Skin epidermis (tissue), 12 donors: ENCODE data around the gene ATP8B4.
A peak's percentile ranks its signal among the peaks of the same experiment; 100 is the strongest.

Experiments used
- H3K27ac ChIP-seq, 21 experiments: fragments of 200-600 bp; sonication (generic) in 11 of 21; one replicate each; pipeline ENCODE4 v1.5.0; 2020; ENCODE audit warnings: mild to moderate bottlenecking in 3 of 21, inconsistent platforms in 2 of 21, moderate library complexity in 2 of 21
- H3K4me3 ChIP-seq, 7 experiments: fragments of 200-600 bp; sonication (generic) in 2 of 7; one replicate each; pipeline ENCODE4 v1.5.0; 2020; ENCODE audit warnings: inconsistent platforms in 2 of 7, mild to moderate bottlenecking in 2 of 7, moderate library complexity in 1 of 7

ATP8B4 gene

GRCh38 chr15:50044406-50044805 is 74.6 kb downstream of the ATP8B4 start:
- Histone ChIP-seq H3K4me3 (no peak overlapping the region), H3K27ac (no peak overlapping the region)

- Histone ChIP-seq H3K4me3 (no peak overlapping the region), H3K27ac (no peak overlapping the region)
These were observed 76.3 kb downstream of the ATP8B4 start for GRCh38 chr15:50042775-50043174.

- Histone ChIP-seq H3K4me3 (no peak overlapping the region), H3K27ac (peak overlapping the region in 1 of 21 experiments; percentile 17)
These were observed 88.6 kb downstream of the ATP8B4 start for GRCh38 chr15:50030456-50030855.

- Histone ChIP-seq H3K27ac (no peak overlapping the region), H3K4me3 (no peak overlapping the region)
These were observed 90.7 kb downstream of the ATP8B4 start for GRCh38 chr15:50028326-50028725.

DNA sequence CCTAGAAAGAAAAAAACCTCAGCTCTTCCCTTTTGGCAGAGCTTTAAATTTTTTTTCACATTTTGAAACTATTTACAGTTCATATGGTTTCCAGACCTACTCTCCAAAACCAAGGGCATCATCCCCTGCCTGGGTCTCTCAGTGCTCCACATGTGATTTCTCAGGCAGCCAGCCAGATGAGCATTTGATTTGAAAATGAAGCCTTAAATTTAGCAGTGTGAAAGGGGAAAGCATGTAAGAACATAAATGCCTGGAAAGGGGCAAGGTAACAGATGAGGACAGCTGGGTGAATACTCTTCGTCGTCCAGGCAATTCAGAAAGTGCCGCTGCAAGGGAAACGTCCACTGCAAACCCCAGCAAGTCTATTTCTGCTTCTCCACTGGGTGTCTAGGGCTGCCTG is 94.8 kb downstream of the ATP8B4 start:
- Histone ChIP-seq H3K27ac (no peak overlapping the region), H3K4me3 (no peak overlapping the region)

GRCh38 chr15:50018491-50018890 is 100.5 kb downstream of the ATP8B4 start:
- no peak overlapping the region for H3K27ac ChIP-seq

DNA sequence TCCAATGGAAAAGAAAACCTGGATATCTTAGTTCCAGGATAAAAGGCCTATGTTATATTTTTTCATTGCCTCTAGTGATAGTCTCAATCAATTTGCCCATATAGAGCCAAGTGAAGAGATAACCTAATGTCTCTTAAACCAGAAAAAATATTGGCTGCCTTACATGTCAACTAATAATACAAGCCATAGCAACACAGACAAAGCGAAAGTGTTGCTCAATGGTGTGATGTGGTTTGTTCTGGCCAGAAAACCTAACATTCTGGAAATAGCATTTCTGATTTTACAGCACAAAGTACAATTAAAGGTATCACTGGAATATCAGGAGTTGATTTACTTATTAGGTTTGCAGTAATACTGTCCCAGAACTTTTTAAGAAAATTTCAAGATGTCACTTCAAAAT is 101.5 kb downstream of the ATP8B4 start:
- peak overlapping the region in 1 of 21 experiments; percentile 19 for H3K27ac ChIP-seq
- no peak overlapping the region for H3K4me3 ChIP-seq

More at GRCh38 chr15:50018491-50018890, 100.5 kb downstream of the ATP8B4 start:
- H3K4me3 ChIP-seq: no peak overlapping the region

GRCh38 chr15:50016951-50017350 is 102.1 kb downstream of the ATP8B4 start:
- no peak overlapping the region for H3K4me3 ChIP-seq

GRCh38 chr15:50012790-50013189 is 106.2 kb downstream of the ATP8B4 start:
- H3K27ac ChIP-seq: no peak overlapping the region
- H3K4me3 ChIP-seq: no peak overlapping the region

More at GRCh38 chr15:50016951-50017350, 102.1 kb downstream of the ATP8B4 start:
- peak overlapping the region in 3 of 21 experiments; percentile 25 to 35 (median 26) for H3K27ac ChIP-seq

- Histone ChIP-seq H3K4me3 (no peak overlapping the region), H3K27ac (no peak overlapping the region)
These were observed 109.4 kb downstream of the ATP8B4 start for GRCh38 chr15:50009634-50010033.

DNA sequence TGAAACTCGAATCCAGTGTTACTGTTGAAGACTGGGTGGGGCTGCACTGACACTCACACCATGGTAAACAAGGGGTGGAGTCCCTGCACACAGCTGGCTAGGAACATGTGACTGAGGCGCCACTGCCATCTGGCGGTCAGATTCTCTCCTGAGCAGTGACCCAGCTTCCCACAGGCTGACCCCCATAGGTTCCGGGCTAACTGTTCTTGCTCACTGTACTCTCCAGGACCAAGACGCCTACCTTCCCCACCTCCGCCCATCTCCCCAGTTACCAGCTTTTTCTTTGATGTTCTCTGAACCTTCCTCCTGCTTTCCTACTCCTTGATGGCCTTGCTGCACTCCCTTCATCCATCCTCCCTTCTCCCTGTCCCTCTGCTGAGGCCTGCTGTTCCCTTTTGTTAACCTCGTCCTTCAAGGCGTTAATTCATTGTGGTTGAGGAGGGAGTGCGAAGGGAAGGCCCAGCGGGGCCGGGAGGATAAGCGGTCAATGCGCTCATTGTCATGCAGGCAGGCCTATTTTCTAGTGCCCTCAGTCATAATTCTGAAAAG is 115.2 kb downstream of the ATP8B4 start:
- Histone ChIP-seq H3K27ac (peak overlapping the region in 9 of 21 experiments; percentile 10 to 72 (median 31)), H3K4me3 (no peak overlapping the region)

DNA sequence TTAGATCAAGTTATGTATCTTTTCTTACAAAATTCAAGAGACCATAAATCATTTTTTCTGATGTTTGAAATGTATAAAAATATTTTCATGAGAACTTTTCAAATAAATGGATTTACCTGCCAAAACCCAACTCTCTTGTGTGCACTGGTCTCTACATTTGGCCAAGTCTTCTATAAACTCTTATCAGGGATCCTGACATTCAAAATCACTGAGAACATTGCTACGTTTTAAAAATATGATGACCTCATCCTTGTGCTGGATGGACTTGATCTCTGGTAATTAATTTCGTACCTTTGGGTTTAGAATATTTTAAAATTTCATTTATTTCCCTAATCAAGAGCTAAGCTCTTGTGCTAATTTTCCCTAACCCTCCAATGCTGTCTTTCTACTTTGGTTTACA is 127.4 kb downstream of the ATP8B4 start:
- Histone ChIP-seq H3K27ac (no peak overlapping the region), H3K4me3 (no peak overlapping the region)

DNA sequence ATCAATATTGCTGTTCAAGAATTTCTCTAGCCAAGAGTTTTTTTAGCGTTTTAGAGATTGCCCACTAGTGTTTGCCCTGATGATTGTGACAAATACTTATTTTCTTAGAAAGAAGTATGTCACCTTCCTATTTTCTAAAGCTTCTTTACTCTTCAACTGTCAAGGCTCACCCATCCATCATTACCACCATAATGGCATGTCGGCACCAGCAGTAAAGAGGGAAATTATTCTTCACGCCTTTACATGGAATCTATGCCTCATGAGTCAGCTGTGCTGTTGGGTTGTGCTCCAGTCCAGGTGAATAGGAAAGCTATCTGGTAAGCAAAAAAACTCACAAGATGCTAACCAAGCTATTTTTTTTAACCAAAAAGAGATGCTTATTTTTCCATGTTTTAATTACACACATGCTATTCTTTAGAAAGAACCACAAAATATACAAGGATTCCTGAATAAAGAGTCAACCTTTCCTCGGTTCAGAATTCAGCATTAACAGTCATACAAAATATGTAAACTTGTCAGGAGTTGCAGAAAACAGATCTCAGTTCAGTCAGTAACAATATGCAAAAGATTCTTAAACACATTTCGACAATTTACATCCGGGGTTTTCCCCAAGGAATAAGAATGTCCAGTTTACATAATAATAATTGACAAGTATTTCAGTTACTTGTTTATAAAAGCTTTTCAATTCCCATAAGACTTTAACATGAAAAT is 128.0 kb downstream of the ATP8B4 start:
- H3K4me3 ChIP-seq: no peak overlapping the region
- H3K27ac ChIP-seq: no peak overlapping the region

GRCh38 chr15:49989498-49989897 is 129.5 kb downstream of the ATP8B4 start:
- no peak overlapping the region for H3K4me3 ChIP-seq
- H3K27ac ChIP-seq: no peak overlapping the region

- H3K4me3 ChIP-seq: no peak overlapping the region
- H3K27ac ChIP-seq: no peak overlapping the region
These were observed 130.3 kb downstream of the ATP8B4 start for GRCh38 chr15:49988766-49989165.

- H3K4me3 ChIP-seq: no peak overlapping the region
- H3K27ac ChIP-seq: no peak overlapping the region
These were observed 131.1 kb downstream of the ATP8B4 start for GRCh38 chr15:49987896-49988295.

- Histone ChIP-seq H3K4me3 (no peak overlapping the region), H3K27ac (no peak overlapping the region)
These were observed 131.7 kb downstream of the ATP8B4 start for GRCh38 chr15:49987198-49987785.

GRCh38 chr15:49986326-49986725 is 132.7 kb downstream of the ATP8B4 start:
- Histone ChIP-seq H3K27ac (no peak overlapping the region), H3K4me3 (no peak overlapping the region)

DNA sequence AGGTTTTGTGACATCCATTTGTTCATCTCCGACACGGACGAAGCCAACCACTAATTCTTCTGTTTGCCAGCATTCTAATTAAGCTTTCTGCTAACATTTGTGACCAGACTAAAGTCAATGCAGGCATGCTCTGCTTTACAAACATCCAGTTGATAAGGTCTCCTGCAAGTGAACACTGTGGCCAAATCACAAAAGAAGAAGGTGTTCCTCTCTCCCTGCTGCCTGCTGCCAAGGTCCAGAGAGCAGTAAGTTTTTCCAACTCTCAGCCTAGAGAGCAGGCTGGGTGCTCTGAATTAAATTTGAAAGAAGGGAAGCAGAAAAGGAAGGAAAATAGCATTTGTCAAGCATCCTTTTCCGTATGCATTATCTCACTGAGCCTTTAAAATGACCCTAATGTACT is 133.6 kb downstream of the ATP8B4 start:
- H3K4me3 ChIP-seq: no peak overlapping the region
- H3K27ac ChIP-seq: no peak overlapping the region

DNA sequence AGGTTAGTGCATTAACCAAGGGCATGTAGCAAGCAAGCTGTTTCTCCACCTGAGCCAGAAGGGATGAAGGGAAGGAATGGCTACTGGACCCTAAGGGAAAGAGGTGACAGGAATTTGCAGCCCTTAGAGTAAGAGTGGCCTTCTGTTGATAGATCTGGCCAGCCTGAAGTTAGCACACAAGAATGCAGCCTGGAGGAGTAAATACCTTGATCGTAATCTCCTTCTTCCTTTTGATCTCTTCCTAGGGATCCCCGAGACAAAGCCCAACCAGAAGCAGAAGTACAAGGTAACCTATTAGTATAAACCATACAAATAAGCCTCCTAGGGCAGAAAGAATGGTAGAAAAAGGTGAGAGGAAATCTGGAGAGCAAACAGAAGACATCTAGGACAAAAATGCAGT is 134.6 kb downstream of the ATP8B4 start:
- H3K4me3 ChIP-seq: no peak overlapping the region
- no peak overlapping the region for H3K27ac ChIP-seq

DNA sequence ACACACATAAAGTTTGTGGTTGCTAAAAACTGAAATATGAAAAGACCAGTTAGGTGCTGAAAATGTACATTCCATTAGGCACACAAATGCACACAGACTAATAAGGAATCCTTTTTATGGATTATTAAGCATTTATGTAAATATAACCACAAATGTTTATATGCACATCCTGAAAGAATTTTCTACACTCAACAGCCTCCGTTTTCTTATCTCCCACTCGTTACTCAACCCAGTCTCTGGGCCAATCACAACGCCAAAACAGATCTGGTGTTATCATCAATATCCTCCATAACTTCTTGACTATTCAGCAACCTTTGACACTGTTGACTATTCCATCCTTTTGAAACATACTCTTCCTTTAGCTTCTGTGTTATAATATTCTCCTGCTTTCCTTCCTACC is 136.4 kb downstream of the ATP8B4 start:
- Histone ChIP-seq H3K4me3 (no peak overlapping the region), H3K27ac (no peak overlapping the region)
